Sigmoid colon (tissue), 4 donors: ENCODE results near the gene GALNT14.

Experiments used
- CTCF ChIP-seq, 4 experiments: fragments of 450-650 bp in 3 of 4; fragments of 200-600 bp in 1 of 4; IDR thresholded peaks; one replicate each; pipeline ENCODE4 v1.5.1; 2016 to 2019; ENCODE audit warnings: antibody characterized with exemption in 4 of 4, mild to moderate bottlenecking in 3 of 4, moderate library complexity in 2 of 4
- EP300 ChIP-seq, 4 donors: sonication (generic); formaldehyde crosslinking; IDR thresholded peaks; one replicate each; pipeline ENCODE4 v1.6.1; 2017; ENCODE audit warnings: antibody characterized with exemption in 4 of 4
- POLR2A ChIP-seq, 2 donors: fragments of 450-650 bp; IDR thresholded peaks; one replicate each; pipeline ENCODE4 v1.6.1; 2016; ENCODE audit warnings: antibody characterized with exemption in 2 of 2, mild to moderate bottlenecking in 2 of 2, moderate library complexity in 2 of 2
- POLR2AphosphoS5 ChIP-seq, 4 donors: sonication (generic); formaldehyde crosslinking; IDR thresholded peaks; one replicate each; pipeline ENCODE4 v1.6.1; 2017; ENCODE audit warnings: antibody characterized with exemption in 4 of 4

- TF ChIP-seq CTCF (IDR thresholded peaks at IDR 0.05): no peak
- no peak for TF ChIP-seq POLR2A (IDR thresholded peaks at IDR 0.05)
- no peak for TF ChIP-seq POLR2AphosphoS5 (IDR thresholded peaks at IDR 0.05)
- TF ChIP-seq EP300 (IDR thresholded peaks at IDR 0.05): no peak
Observed at GRCh38 chr2:31066551-31066950, 71.7 kb downstream of the GALNT14 start.
